ENCODE results near the gene RNF227.
A peak's percentile ranks its signal among the peaks of the same experiment; 100 is the strongest.

RNF227 gene

GRCh38 chr17:7930841-7931631, 14.9 kb upstream of the RNF227 start:
- no peak for DNase-seq (ENCODE audit: low spot score)

GRCh38 chr17:7929158-7930023, 13.3 kb upstream of the RNF227 start, which contains the start of gene KCNAB3:
TSS of gene KCNAB3 (minus strand) at chr17:7929856. CDS start at chr17:7929435, 421 bp downstream.
- no peak for DNase-seq (ENCODE audit: low spot score)

- DNase-seq (ENCODE audit: low spot score), result no peak
Measured at GRCh38 chr17:7927596-7927995, 11.5 kb upstream of the RNF227 start.

GRCh38 chr17:7922845-7923628, 6.9 kb upstream of the RNF227 start:
- DNase-seq (ENCODE audit: low spot score), result no peak

GRCh38 chr17:7922269-7922844, 6.3 kb upstream of the RNF227 start:
- no peak for DNase-seq (ENCODE audit: low spot score)

- DNase-seq (ENCODE audit: low spot score), result peak; percentile 83
Measured at GRCh38 chr17:7916808-7917207, 719 bp upstream of the RNF227 start.

- no peak for DNase-seq (ENCODE audit: low spot score)
Measured at GRCh38 chr17:7916385-7916682, 245 bp upstream of the RNF227 start.

- peak; percentile 74 for DNase-seq (ENCODE audit: low spot score)
Measured at GRCh38 chr17:7915179-7915610, 894 bp downstream of the RNF227 start.

- DNase-seq (ENCODE audit: low spot score), result peak; percentile 92
Measured at GRCh38 chr17:7912927-7913524, 3.1 kb downstream of the RNF227 start.

GRCh38 chr17:7911116-7911515, 5.0 kb downstream of the RNF227 start:
- no peak for DNase-seq (ENCODE audit: low spot score)

- DNase-seq (ENCODE audit: low spot score), result no peak
Measured at GRCh38 chr17:7910711-7911110, 5.4 kb downstream of the RNF227 start.

- DNase-seq (ENCODE audit: low spot score), result no peak
Measured at GRCh38 chr17:7910281-7910680, 5.8 kb downstream of the RNF227 start.

- no peak for DNase-seq (ENCODE audit: low spot score)
Measured at GRCh38 chr17:7909089-7909488, 7.0 kb downstream of the RNF227 start.

GRCh38 chr17:7903154-7904103, 12.7 kb downstream of the RNF227 start:
- DNase-seq (ENCODE audit: low spot score), result no peak

- DNase-seq (ENCODE audit: low spot score), result peak; percentile 48
Measured at GRCh38 chr17:7897773-7898172, 18.3 kb downstream of the RNF227 start.

- no peak for DNase-seq (ENCODE audit: low spot score)
Measured at GRCh38 chr17:7897090-7897489, 19.0 kb downstream of the RNF227 start.

- no peak for DNase-seq (ENCODE audit: low spot score)
Measured at GRCh38 chr17:7894866-7895265, 21.2 kb downstream of the RNF227 start.

GRCh38 chr17:7894226-7894625, 21.9 kb downstream of the RNF227 start:
- no peak for DNase-seq (ENCODE audit: low spot score)

- no peak for DNase-seq (ENCODE audit: low spot score)
Measured at GRCh38 chr17:7893187-7893880, 22.8 kb downstream of the RNF227 start.
